Mucosa of descending colon (tissue), 3 donors: ENCODE results near the gene C1QB. TPM values are rescaled to one million over a fixed set of nuclear protein-coding genes. Genes with fewer than 3 reads are reported as not detected.

ENCODE experiments used
- ATAC-seq: fragments of 200-7000 bp; cut with Tn5 transposase; one replicate; pipeline ENCODE4 v1.9.1; 2020; ENCODE audit warnings: mild to moderate bottlenecking, moderate library complexity
- DNase-seq, 3 donors: peaks; one replicate each; pipeline ENCODE4 v3.0.0-alpha.2; 2020
- H3K36me3 ChIP-seq: fragments of 200-600 bp; one replicate; pipeline ENCODE4 v1.8.0; 2021; ENCODE audit warnings: low read depth, mild to moderate bottlenecking
- H3K4me1 ChIP-seq: fragments of 200-600 bp; one replicate; pipeline ENCODE4 v1.8.0; 2021; ENCODE audit warnings: low read depth, mild to moderate bottlenecking
- H3K4me3 ChIP-seq: fragments of 200-600 bp; one replicate; pipeline ENCODE4 v1.8.0; 2021; ENCODE audit warnings: mild to moderate bottlenecking
- H3K9me3 ChIP-seq: fragments of 200-600 bp; one replicate; pipeline ENCODE4 v1.8.0; 2021; ENCODE audit warnings: mild to moderate bottlenecking
- intact Hi-C, 2 donors: fragments of 100-400 bp; cut with DNase I in 1 of 2; cut with micrococcal nuclease in 1 of 2; formaldehyde crosslinking; loops; one replicate each; pipeline versions ENCODE4 v1.11.0 to v1.11.1; 2022; cut with DNase I, micrococcal nuclease
- long read RNA-seq, 2 donors: library from polyadenylated mRNA; unstranded; transcript quantifications; one replicate each; pipeline ENCODE4 v2.0.0, GENCODE V29; 2019 to 2021
- total RNA-seq, 3 donors: library from RNA; stranded (reverse); fragmentation: NEBNext Ultra II Directional in 2 of 3; extraction: Animal tissue kit (Norgen Biotek cat#: 25700) in 2 of 3; gene quantifications; one replicate each; pipeline versions ENCODE4 v1.2.1 to v1.2.4, GENCODE V29; 2021 to 2023
- TF ChIP-seq, protein P1 (sequence below): fragments of 200-600 bp; IDR thresholded peaks from one replicate; pipeline ENCODE4 v1.8.0; 2022; ENCODE audit warnings: antibody characterized with exemption, mild to moderate bottlenecking
- donor health status: DM: no; HTN: no; CAD: no; lungs with moderate emphysema.
- donor health status: DM: no; HTN: no; CAD: no.
- donor health status: DM: no; HTN: yes; CAD: no.

C1QB gene, protein sequence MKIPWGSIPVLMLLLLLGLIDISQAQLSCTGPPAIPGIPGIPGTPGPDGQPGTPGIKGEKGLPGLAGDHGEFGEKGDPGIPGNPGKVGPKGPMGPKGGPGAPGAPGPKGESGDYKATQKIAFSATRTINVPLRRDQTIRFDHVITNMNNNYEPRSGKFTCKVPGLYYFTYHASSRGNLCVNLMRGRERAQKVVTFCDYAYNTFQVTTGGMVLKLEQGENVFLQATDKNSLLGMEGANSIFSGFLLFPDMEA
- total RNA-seq: 100 to 1,000 TPM in 2 of 3 donors, 10 to 100 TPM in 1; 36.9 to 217 (median 215) TPM
- long read RNA-seq, donor 1, transcript C1QB-203 (3 exons, 1,254 nt): major isoform, 81 of 97 reads
- long read RNA-seq, donor 1, partial matches to known transcripts: 12 of 97 reads
- long read RNA-seq, donor 1, other reads (novel, unspliced or antisense): 2 of 97 reads
- long read RNA-seq, donor 2, transcript C1QB-203 (3 exons, 1,254 nt): major isoform, 132 of 143 reads
- long read RNA-seq, donor 2, partial matches to known transcripts: 8 of 143 reads
- long read RNA-seq, donor 2, other reads (novel, unspliced or antisense): 2 of 143 reads

DNA sequence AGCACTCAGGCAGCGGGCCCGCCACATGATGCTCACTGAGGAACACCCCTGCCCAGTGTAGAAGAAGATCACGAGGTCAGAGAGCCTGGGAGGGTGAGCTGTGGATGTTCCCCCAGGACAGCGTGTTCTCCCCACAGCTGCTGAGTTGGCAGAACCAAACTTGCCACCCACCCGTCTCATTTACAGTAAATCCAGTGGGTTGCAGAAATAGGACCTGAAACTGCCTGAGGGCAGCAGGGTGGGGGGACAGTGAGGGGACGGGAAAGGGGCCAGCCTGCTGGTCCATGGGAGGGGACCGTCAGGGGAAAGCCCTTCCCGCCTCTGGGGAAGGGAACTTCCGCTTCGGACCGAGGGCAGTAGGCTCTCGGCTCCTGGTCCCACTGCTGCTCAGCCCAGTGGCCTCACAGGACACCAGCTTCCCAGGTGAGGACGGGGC is at the start of gene C1QB:
C1QB (plus strand) TSS at position 356 of the 436 bp plus-strand sequence. CDS start 6,227 bp downstream, outside the sequence.
- Histone ChIP-seq H3K4me1 (no peaks in the 10 kb centered on the region), H3K4me3 (no peak within 1 kb of the TSS), H3K9me3 (no peaks in the 10 kb centered on the region), H3K36me3 (no peaks in the 10 kb centered on the region)
- intact Hi-C loops: no loop called here
- ATAC-seq: peak; percentile 57
- no peak for DNase-seq
- TF ChIP-seq, protein P1, sequence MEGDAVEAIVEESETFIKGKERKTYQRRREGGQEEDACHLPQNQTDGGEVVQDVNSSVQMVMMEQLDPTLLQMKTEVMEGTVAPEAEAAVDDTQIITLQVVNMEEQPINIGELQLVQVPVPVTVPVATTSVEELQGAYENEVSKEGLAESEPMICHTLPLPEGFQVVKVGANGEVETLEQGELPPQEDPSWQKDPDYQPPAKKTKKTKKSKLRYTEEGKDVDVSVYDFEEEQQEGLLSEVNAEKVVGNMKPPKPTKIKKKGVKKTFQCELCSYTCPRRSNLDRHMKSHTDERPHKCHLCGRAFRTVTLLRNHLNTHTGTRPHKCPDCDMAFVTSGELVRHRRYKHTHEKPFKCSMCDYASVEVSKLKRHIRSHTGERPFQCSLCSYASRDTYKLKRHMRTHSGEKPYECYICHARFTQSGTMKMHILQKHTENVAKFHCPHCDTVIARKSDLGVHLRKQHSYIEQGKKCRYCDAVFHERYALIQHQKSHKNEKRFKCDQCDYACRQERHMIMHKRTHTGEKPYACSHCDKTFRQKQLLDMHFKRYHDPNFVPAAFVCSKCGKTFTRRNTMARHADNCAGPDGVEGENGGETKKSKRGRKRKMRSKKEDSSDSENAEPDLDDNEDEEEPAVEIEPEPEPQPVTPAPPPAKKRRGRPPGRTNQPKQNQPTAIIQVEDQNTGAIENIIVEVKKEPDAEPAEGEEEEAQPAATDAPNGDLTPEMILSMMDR: no peak

DNA sequence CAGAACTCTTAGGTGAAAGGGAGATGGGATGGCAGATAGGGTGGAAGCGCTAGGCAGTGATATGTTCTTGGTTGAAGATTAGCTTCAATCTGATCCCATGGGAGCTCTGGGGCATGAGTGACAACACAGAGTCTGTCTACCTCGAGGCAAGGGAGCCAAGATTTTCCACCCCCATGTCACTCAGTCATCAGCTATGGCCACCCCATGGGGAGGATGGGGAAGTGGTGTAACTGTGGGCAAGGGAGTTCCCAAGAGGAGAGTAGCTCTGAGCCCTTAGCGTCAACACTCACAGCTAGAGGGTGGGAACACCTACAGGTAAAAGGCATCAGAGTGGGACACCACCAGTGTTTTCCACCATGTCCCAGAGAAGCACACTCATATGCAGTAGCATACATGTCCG is 46.9 kb upstream of the C1QB start:
- no peak for DNase-seq
- H3K36me3 ChIP-seq: no peaks in the 10 kb centered on the region
- ATAC-seq: no peak
- no peak overlapping the region for H3K4me3 ChIP-seq
- H3K4me1 ChIP-seq: no peaks in the 10 kb centered on the region
- no peaks in the 10 kb centered on the region for H3K9me3 ChIP-seq
- TF ChIP-seq, protein P1: no peak
- intact Hi-C loops: no loop called here

DNA sequence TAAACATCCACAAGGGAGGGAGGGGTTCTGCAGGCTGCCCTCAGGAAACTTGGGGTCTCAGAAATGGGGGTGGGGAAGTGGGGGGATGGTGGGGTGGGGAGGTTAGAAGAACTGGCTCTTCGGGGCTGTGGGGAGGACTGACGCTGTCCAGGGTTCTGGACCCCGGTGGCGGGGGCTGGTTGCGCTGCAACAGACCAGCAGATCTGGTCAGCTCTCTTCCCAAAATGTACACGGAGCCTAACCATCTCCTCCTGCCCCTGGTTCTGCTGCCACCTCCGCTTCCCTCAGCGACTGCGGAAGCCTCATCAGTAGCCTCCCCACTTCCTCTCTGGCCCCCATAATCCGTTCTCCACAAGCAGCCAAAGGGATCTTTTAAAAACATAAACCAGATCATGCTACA is 45.9 kb upstream of the C1QB start:
- no peaks in the 10 kb centered on the region for H3K9me3 ChIP-seq
- no peaks in the 10 kb centered on the region for H3K36me3 ChIP-seq
- DNase-seq: no peak
- no peaks in the 10 kb centered on the region for H3K4me1 ChIP-seq
- TF ChIP-seq, protein P1: no peak
- intact Hi-C loops: no loop called here
- no peak for ATAC-seq
- H3K4me3 ChIP-seq: no peak overlapping the region

DNA sequence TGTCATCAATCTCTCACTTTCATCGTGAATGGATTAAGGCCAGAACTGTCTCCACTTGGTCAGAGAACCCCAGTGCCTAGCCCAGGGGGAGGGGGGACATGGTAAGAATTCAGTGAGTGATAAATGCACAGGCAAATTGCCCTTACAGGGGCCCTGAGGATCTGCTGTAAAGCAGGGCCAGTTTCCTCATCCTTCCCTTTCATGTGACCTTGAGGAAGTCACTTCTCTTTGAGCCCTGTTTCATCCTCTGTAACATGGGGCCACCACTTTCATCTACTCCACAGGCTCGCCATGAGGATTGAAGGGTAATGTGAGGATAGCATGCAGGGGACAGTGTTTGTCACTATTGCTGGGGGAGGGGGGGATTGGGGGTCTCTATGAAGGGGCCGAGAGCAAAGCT is 44.7 kb upstream of the C1QB start:
- intact Hi-C loops: no loop called here
- Histone ChIP-seq H3K4me1 (no peaks in the 10 kb centered on the region), H3K9me3 (no peaks in the 10 kb centered on the region), H3K4me3 (no peak overlapping the region), H3K36me3 (no peaks in the 10 kb centered on the region)
- DNase-seq (no peak), ATAC-seq (no peak)
- TF ChIP-seq, protein P1: no peak

DNA sequence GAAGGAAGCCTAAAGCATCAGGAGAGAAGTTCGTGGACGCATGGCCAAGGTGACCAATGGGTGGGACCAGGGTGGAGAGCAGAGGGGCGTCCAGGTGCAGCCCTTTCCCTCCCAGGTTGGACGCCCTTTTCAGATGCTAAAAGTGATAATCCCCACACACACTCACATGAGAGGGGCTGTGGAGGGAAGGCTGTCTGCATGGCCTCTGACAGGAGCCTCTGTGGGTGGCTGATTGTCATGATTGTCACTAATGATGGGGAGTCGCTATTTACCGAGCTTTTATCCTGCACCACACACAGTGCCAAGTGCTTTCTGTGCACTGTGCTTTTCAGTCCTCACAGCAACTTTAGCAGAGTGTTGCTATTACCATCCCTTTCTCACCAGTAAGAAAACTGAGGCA is 43.7 kb upstream of the C1QB start:
- Histone ChIP-seq H3K4me1 (no peaks in the 10 kb centered on the region), H3K36me3 (no peaks in the 10 kb centered on the region), H3K9me3 (no peaks in the 10 kb centered on the region), H3K4me3 (no peak overlapping the region)
- no peak for DNase-seq
- intact Hi-C loops: no loop called here
- TF ChIP-seq, protein P1: no peak
- ATAC-seq: no peak
